NCI-H446 (cell line): ENCODE results near the gene ITGB1BP1.
"Not testable (repeated sequence)": the region's sequence is repeated elsewhere in the genome, so short reads cannot be mapped to it uniquely, and the experiment has no call there.

Source experiments
- DNase-seq, 2 experiments: peaks; one replicate each; lab custom pipeline; 2025; lab: John Stamatoyannopoulos, UW

The ITGB1BP1 gene

DNA sequence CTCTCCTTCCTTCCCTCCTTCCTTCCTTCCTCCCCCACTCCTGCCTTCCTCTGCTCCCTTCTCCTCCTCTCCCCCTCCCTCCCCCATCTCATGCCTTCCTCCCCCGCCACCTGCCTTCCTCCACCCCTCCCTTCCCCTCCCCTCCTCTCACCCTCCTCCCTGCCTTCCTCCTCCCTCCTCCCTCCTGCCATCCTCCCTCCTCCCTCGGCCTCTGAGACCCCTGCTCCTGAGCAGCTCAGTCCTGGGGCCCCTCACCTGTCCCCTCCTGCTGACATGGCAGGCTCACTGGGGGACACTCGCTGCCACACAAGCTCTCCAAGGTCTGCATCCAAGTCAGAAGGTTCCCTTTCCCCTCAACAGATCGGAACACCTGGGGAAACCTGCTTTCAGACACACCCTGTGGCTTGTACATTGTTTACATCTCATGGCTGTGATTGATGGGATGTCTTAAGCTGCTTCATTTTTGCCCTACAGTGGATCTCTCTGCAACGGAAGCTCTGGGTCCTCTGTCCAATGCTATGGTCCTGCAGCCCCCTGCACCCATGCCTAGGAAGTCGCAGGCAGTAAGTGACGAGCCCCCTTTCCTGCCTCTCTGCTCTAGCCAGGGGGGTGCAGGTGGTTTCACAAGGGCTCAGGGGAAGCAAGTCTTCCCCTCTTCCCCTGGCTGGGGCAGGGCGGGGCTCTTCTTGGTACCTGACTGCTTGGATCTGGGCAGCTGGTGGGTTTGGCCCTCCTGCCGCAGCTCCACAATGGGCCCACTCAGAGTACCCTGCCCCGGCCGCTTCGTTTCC lies 22.9 kb downstream of the ITGB1BP1 start:
- DNase-seq: no peak

DNA sequence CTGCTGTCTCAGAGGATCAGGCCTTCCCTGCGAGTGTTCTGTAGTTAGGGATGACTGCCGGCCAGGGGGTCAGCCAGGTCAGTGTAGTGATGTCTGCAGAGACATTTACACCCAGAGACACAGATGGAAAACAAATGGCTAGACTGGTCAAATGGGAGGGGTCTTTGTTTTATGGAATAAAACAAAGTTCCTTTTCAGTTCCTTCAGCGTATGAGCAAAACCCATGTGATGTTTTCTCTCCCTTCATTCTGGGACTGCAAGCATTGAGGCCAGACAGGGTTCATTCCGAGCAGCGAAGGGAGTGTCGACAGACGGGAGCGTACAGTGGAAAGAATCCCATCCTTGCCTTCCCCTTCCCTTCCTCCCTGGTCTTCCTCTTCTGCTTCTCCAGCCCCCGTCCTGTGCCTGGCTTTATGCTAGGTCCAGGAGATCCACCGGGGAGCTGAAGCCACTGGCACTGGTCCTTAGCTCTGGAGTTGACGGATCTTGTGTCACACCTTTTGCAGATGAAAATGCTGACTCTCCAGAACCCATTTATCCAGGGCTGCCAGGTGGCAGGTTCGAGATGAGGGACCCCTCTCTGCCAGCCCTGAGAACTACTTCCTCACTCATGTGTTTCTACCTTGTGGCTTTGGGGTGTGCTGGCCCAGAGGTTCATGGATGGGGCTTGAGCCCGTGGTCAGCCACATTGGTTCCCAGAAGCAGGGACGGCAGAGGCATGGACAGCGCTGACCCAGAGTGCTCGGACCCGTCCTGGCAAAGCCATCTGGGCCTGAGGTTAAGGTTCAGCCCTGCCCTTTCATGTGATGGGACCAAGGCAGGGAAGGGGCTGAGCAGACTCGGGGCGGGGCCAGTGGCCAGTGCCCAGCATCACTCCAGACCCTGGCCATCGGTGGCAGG lies 24.2 kb downstream of the ITGB1BP1 start:
- DNase-seq: no peak

DNA sequence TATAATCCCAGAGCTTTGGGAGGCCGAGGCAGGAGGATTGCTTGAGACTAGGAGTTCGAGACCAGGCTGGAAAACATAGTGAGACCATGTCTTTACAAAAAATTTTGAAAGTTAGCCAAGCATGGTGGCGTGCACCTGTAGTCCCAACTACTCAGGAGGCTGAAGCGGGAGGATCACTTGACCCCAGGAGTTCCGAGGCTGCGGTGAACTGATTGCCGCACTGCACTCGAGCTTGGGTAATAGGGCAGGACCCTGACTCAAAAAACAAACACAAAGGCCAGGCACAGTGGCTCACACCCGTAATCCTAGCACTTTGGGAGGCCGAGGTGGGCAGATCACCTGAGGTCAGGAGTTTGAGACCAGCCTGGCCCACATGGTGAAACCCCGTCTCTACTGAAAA lies 25.1 kb downstream of the ITGB1BP1 start:
- DNase-seq: not testable (repeated sequence)

DNA sequence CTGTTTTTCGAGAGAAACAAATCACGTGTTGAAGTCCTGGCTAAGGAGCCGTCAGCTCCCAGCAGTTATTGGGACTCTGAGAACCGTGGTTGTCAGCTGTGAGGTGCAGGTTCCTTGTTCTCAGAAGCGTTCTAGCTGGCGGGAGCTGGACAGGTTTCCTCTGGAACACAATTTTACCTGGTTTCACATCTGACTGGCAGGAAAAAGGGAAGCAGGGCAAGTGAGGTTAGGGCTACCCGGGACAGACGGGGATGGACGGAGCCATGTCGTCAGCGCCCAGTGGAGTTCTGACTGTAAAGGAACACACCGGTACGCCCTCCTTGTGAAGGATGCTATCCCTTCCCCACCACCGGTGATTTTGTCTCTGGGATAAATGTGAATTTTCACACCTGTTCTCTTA lies 26.1 kb downstream of the ITGB1BP1 start:
- DNase-seq: no peak

DNA sequence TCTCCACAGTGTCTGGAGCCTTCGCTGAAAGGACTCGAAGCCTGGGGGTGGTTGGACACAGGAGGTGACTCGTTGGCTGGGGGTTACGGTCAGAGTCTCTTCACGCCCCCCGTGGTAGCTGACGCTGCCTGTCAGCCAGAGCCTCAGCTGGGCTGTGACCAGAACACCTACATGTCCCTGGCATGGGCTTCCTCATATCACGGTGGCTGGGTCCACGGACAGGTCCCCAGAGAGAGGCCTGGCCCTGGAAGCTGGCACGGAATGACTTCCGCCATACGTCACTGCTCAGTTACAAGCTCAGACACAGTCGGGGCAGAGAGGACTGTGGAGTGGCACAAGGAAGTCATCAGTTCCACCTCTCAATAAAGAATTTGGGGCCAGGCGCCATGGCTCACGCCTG lies 28.5 kb downstream of the ITGB1BP1 start:
- no peak for DNase-seq

DNA sequence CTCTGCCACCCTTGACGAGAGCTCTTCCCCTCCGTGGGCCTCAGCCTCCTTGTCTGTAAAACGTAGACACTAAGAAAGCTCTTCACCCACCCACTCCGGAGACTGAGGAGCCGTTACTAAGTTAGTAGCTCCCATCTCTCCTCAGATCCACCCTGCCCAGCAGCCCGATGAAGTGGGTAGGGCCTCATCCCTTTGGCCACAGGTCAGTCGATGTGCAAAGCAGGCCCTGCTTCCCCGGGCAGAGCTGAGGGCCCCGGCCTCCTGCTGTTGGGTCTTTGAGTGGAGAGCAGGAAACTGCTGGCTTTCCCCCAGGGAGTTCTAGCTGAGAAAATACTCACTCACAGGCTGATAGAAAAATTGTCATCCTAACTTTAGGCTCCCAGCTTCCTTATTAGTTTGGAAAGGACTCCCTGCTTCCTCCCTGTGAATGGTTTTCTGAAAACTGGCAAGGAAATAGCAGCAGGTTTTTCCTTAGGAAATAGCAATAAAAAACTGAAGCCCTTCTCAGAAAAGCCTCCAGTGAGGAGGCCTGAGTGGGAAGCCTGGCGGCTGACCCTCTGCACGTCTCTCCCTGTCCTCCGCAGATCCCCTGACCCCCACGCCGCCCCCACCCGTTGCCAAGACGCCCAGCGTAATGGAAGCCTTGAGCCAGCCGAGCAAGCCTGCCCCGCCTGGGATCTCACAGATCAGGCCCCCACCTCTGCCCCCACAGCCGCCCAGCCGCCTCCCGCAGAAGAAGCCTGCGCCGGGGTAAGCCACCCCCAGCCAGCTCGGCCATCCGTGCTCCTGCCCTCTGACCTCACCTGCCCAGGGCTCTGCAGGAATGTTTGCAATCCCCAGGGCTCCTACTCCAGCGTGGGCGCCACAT lies 30.2 kb downstream of the ITGB1BP1 start:
- no peak for DNase-seq

DNA sequence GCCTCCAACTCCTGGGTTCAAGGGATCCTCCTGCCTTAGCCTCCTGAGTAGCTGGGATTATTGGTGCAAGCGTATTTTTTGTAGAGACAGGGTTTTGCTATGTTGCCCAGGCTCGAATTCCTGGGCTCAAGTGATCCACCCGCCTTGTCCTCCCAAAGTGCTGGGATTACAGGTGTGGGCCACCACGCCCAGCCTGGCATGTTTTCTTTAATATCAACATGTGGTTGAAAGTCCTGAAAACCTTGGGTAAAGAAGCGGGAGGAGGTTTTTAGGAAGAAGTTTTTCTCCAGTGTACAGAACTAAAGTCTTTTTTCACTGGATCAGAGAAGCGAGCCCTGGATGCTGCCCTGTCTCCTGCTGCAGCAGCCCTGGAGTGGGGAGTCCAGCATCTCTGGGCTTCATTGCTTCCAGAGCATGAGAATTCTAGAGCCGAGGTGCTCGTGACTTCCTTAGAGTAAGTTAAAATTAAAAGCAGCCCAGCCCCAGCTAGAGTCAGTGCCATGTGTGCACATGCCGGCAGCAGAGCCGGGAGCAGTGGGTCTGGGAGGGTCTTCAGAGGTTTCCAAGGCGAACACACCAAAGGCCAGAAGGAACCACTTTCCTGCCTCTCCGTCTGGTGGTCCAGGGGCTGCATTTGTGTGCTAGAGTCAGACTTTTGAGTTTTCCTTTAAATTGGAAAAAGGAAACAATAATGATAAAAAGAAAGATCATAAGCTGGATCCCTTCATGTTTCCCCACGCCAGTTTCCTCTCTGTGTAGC lies 31.2 kb downstream of the ITGB1BP1 start:
- no peak for DNase-seq

DNA sequence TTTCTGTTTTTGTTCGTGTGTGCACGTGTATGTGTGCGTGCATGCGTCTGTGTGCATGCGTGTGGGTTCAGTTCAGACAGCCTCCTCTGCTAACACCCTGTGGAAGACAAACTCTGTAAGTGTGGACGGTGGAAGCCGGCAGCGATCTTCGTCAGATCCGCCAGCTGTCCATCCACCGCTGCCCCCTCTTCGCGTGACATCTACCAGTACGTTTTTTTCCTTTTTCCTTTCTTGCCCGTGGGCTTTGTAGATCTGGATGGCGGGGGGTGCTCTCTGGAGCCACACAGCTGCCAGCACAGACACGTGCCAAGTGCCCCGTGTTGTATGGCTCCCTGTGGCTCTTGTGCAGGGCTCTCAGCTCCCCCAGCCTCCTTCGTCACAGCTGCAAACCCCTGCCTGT lies 32.3 kb downstream of the ITGB1BP1 start:
- DNase-seq: no peak

DNA sequence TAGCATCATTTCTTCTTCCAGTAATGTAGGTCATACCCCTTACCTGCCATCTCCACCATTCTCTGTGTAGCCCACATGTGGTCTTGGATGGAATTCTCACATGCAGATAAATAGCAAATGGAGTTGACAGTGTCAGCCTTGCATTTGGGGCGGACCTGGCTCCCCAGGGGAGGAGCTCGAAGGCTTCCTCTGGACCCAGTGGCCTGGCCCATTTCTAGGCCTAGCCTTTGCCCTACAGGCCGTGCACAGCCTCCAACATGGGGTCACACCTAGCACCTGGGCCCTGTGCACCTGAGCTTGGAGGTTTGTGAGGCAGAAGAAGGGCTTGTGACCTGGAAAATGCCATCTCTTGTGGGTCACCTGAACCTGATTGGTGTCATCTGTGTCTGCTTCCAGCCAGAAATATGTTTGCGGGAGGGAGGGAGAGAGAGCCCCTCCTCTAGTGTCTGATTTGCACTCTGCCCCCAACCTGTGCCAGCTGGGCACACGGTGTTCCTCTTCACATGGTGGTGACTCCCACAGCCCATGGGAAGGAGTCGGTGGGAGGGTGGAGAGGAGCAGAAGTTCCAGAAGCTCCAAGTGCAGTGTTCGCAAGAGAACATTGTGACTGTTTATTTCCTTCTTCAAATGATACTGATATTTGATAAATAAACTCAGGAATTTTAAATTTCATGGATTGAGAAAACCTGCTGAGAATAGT lies 33.0 kb downstream of the ITGB1BP1 start:
- no peak for DNase-seq

DNA sequence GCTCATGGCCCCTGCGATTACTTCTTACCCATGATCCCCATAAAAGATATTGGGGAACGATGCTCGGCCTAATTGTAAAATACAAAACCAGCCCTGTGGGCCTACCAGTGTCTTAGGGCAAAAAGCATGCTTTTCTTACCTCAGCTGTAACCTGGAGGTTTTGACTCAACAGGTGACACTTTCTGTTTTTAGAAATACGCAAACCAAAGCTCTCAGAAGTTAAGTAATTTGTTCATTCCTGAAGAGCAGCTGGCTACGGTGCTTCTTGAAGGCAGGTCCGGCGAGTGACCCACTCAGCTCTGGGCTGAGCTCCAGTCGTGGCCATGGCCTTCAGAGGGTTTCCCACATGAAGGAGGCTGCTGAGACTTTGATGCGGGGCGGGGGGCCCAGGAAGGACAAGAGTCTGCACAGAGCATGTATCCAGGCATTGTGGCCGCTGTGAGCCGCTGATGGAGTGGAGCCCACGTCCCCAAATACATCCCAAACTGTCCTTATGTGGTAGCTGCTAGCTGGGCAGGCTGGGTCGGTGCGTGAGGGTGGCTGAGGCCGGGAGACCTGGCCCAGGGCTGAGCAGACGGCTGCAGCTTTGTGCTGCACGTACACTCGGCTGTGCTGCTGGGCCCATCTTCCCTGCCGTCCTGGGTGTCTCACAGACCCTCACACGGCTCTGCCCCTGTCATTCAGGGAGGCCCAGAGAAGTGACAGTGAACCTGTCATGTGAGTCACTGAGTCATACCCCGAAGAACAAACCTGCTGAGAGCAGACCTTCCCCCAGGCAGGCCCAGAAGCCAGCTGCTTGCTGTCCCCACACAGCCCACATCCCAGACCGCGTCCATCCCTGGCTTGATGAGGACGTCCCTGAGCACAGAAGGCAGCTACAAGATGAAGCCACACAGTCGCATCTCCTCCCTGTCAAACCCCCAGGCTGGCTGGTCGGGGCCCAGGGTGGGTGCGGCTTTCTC lies 34.1 kb downstream of the ITGB1BP1 start:
- no peak for DNase-seq

DNA sequence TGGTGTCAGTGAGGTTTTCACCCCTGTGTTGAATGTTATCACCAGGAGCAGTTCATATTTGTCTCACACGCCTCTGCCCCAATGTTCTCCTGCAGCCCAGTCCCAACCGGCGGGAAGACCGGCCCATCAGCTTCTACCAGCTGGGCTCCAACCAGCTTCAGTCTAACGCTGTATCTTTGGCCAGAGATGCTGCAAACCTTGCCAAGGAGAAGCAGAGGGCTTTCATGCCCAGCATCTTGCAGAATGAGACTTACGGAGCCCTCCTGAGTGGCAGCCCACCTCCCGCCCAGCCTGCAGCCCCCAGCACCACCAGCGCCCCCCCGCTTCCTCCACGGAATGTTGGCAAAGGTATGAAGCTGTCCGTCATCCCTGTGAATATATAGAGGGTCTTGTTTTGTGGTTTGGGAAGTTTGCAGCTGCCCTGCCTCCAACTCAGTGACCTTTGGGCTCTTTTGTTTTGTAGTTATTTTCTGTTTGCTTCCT lies 35.1 kb downstream of the ITGB1BP1 start:
- no peak for DNase-seq

DNA sequence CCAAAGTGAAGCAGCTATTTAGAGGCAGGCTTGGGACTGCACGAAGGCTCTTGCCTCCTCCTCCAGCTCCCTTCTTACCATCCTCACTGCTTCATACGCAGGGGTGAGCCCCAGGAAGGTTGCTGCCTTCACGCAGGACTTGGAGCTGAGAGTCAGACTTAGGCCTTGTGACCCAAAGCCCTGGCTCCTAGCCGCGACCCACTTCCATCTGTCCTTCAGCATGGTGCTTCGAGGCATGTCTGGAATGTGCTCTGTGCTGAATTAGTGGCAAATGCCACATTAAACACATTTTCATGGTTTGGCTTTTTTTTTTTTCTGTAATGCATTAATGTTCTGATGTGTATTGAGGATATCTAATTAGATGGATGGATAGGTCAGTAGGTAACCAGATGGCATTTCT lies 37.5 kb downstream of the ITGB1BP1 start:
- DNase-seq: no peak

DNA sequence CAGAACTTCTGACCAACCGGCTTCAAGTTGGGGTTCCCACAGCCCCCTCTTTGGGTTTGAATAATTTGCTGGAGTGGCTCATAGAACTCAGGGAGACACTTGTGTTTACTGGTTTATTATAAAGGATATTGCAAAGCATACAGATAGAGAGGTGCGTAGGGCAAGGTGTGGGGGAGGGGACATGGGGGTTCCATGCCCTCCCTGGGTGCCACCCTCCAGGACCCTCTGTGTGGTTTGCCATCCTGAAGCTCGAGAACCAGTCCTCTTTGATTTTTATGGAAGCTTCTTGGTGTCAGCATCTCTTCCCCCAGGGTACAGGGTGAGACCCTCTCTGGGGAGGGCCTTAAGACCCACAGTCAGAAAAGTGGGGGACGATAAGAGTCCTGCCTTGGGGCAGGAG lies 38.8 kb downstream of the ITGB1BP1 start:
- no peak for DNase-seq

DNA sequence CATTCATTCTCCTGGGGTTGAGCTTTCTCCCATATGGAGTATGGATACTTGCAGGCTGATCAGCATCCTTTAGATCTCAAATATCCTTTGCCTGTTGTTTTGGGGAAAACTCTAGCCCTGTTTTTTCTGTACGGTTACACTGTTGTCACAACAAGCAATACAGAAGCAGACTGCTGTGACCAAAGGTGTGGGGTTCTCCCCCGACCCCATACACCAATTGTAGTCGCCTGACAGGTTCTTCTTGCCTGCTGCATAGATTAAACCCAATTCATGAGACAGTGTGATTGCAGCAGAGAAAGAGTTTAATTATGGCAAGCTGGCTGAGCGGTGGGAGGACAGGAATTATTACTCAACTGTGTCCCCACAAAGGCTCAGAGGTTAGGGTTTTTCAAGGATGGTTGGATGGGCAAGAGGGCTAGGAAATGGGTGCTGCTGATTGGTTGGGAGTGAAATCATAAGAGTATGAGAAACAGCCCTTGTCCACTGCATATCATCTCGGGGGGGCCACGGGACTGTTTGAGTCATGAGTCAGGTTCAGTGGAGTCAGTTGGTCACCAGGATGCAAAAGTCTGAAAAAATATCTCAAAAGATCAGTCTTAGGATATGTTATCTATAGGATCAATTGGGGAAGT lies 40.6 kb downstream of the ITGB1BP1 start:
- DNase-seq: no peak

DNA sequence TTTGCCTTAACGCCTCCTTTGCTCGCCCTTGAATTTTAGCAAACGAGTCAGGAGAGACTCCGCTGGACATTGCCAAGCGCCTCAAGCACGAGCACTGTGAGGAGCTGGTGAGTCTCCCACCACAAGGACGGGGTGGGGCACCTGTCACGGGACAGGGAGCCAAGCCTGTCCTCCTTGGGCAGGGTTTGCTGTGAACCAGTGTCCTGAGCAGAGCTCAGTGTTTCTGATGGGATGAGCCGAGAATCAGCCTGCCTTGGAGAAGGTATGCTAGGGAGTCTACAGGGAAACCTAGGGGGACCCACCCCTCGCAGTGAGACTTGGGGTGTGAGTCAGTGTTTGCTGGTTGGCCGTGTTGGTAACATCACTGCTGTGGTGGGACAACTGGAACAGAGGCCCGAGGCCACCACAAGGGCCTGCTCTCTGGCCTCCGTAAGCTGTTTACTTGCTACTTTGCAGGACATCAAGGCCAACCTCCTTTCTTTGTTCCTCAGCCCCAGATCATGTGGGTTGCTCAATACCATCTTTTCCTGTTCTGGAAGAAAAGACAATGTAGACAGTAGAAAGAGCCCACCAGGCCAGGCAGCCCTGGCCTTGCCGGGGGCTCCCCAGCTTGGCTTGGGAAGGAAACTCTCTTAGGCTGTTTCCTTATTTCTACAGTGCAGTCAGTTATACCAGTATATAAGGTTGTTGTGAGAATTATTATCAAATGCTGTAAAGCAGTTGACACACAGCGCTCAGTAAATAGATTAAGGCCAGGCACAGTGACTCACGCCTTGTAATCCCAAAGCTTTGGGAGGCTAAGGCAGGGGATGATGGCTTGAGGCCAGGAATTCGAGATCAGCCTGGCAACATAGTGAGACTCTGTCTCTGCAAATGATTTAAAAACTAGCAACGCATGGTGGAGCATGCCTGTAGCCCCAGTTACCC lies 42.4 kb downstream of the ITGB1BP1 start:
- peak; percentile 61 to 84 for DNase-seq

DNA sequence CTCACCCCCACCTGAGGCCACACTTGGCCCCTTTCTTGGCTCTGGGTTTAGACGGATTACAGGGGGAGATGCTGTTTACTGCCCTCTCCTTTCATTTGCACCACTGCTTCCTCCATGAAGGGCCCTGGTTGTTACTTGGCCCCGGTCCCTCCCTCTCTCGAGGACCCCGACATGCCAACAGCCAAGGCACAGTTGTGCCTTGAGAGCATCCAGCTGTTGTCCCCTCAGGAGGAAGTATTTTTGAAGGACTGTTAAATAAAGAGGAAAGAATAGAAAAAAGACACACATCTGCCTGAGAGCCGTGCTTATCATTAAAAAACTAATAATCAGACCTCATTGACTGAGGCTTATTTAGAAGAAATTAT lies 44.0 kb downstream of the ITGB1BP1 start:
- DNase-seq: peak in 1 of 2 experiments; percentile 68

DNA sequence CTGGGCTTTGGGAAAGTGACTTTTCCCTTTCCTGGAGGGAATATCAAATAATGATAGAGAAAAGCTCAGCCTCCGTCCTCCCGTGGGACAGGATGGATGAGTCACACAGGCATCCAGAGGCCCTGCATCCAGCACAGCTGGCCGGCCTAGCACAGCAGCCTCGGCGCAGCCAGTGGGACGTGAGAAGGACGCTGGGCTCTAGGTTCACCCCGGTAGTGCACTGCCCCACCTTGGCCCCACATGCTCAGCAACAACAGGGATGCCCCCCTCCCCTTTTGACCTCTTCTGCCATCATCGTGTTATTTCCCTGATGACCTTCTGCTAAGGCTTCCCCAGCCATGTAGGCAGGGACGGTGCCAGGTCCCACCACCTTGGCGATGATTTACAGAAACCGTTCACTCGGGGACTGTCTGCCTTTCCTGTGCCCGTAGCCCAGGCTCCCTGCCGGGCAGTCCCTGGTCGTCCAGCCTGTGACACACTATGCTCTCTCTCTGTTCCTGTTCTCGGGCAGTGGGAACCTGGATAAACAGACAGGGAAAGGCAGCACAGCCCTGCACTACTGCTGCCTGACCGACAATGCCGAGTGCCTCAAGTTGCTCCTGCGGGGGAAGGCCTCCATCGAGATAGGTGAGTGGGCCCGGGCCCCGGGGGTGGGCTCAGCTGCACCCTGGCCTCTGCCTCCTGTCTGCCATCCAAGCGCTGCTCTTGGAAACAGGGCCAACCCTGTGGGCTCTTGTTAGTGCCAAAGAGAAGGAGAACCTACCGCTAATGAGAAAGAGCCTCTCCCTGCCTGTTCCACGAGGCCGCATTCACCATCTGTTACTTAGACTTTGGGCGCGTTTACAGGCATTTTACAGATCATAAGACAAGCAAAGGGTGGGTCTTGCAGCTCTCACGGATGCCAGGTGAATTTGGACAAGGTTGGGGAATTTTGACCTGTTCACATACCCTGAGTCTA lies 44.6 kb downstream of the ITGB1BP1 start:
- peak; percentile 77 to 89 for DNase-seq
